Caco-2 (cell line): ENCODE measurements around the gene BBLN. TPM values are rescaled to one million over a fixed set of nuclear protein-coding genes. Genes with fewer than 3 reads are reported as not detected.

Experiments
- BruUV-seq: library from RNA; stranded (reverse); fragments of 400-500 nt; replicated peaks from 2 replicates; lab custom pipeline; 2021; lab: Mats Ljungman, UMichigan
- CTCF ChIA-PET: fragments of 300-600 bp; sonication (Branson Sonifier 250); formaldehyde crosslinking; loops from one replicate; lab custom pipeline; 2022; ENCODE audit warnings: antibody characterized with exemption; lab: Charles Lee
- POLR2A ChIA-PET: fragments of 300-600 bp; sonication (Branson Sonifier 250); formaldehyde crosslinking; loops from one replicate; lab custom pipeline; 2022; ENCODE audit warnings: antibody characterized with exemption; lab: Charles Lee
- DNase-seq, 2 experiments: peaks; one replicate each; pipeline versions ENCODE4 v3.0.0 to v3.0.0-alpha.2; 2020 to 2022
- H3K27me3 ChIP-seq: replicated peaks from 2 replicates; pipeline ENCODE4 v1.6.0; 2011; ENCODE audit warnings: low read length; ENCODE audit not compliant: control insufficient read depth, insufficient read depth
- H3K36me3 ChIP-seq: 2 replicates; pipeline ENCODE4 v1.5.1; 2011; ENCODE audit warnings: low read length; ENCODE audit not compliant: control insufficient read depth, insufficient read depth
- H3K4me1 ChIP-seq: fragments of 250-450 bp; sonication (Bioruptor Pico); 2 replicates; pipeline ENCODE4 v1.5.1; 2020; ENCODE audit warnings: mild to moderate bottlenecking
- H3K4me3 ChIP-seq: 2 replicates; pipeline ENCODE4 v1.5.1; 2011; ENCODE audit warnings: low read depth, mild to moderate bottlenecking, control low read depth, low read length
- H3K9me3 ChIP-seq: fragments of 250-450 bp; sonication (Bioruptor Pico); 2 replicates; pipeline ENCODE4 v1.5.1; 2020; ENCODE audit warnings: mild to moderate bottlenecking, moderate library complexity
- H3K27ac Mint-ChIP-seq: one replicate; pipeline ENCODE4 v1.8.0; 2022; ENCODE audit warnings: mixed read lengths; ENCODE audit not compliant: unreplicated experiment
- H3K27me3 Mint-ChIP-seq: one replicate; pipeline ENCODE4 v1.8.0; 2022; ENCODE audit warnings: mixed read lengths; ENCODE audit not compliant: insufficient read depth, unreplicated experiment
- H3K36me3 Mint-ChIP-seq: one replicate; pipeline ENCODE4 v1.8.0; 2022; ENCODE audit warnings: mild to moderate bottlenecking, mixed read lengths; ENCODE audit not compliant: insufficient read depth, unreplicated experiment
- H3K4me1 Mint-ChIP-seq: one replicate; pipeline ENCODE4 v1.8.0; 2022; ENCODE audit warnings: low read depth, mixed read lengths; ENCODE audit not compliant: unreplicated experiment
- H3K4me3 Mint-ChIP-seq: one replicate; pipeline ENCODE4 v1.8.0; 2022; ENCODE audit warnings: mild to moderate bottlenecking, moderate library complexity, mixed read lengths; ENCODE audit not compliant: unreplicated experiment
- H3K9me3 Mint-ChIP-seq: one replicate; pipeline ENCODE4 v1.8.0; 2022; ENCODE audit warnings: mixed read lengths; ENCODE audit not compliant: unreplicated experiment
- CTCF ChIP-seq, 2 experiments: fragments of 200-600 bp in 1 of 2; IDR thresholded peaks; 1 replicate in 1 of 2; 2 replicates in 1 of 2; pipeline versions ENCODE4 v1.5.1 to v1.8.0; 2011 to 2022; ENCODE audit warnings: antibody characterized with exemption in 1 of 2, control low read depth in 1 of 2, inconsistent platforms in 1 of 2, low read depth in 1 of 2, low read length in 1 of 2, mild to moderate bottlenecking in 1 of 2, moderate library complexity in 1 of 2; ENCODE audit not compliant: insufficient read depth in 1 of 2, severe bottlenecking in 1 of 2, unreplicated experiment in 1 of 2
- intact Hi-C: fragments of 100-400 bp; cut with micrococcal nuclease; formaldehyde crosslinking; loops from one replicate; pipeline ENCODE4 v1.10.0; 2022; ENCODE audit not compliant: unreplicated experiment
- total RNA-seq: library from RNA; stranded (reverse); gene quantifications from 2 replicates; pipeline ENCODE4 v1.2.3, GENCODE V29; 2022

The BBLN gene
- total RNA-seq, 1 experiment from 2014 or later, result 34.2 TPM

DNA sequence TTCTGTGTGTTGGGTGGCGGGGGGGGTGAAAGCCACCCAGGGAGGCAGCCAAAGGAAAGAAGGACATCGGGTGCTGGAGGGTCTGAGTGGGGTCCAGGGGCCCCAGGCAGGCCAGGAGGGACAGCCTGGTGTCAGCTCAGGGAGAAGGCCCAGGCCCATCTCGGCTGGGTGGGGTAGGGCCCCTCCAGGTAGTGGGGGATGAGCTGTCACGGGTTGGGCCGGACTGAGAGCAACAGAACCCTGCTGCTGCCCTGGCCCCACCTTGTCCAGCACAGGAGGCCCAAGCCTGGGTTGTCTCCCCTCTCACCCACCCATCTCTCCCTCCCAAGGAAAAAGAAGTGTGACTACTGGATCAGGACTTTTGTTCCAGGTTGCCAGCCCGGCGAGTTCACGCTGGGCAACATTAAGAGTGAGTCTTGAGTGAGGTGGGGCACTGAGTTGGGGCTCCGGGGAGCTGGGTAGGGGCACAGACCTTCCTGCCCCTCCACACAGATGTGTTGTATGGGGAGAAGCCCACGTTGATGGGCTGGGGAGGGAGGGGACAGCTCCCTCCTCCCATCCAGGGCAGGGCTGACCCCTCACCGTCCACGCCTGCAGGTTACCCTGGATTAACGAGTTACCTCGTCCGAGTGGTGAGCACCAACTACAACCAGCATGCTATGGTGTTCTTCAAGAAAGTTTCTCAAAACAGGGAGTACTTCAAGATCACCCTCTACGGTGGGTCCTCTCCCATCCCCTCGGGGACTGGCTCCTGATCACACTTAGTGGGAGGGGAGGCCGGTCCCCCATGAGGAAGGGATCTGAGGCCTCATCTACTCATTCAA, 8.5 kb upstream of the BBLN start:
- no TSS peak for BruUV-seq
- POLR2A ChIA-PET, result no interaction called here

GRCh38 chr9:128152133-128153059, 7.7 kb upstream of the BBLN start:
- Histone ChIP-seq H3K36me3 (no peaks in the 10 kb centered on the region), H3K4me1 (no peaks in the 10 kb centered on the region), H3K4me3 (no peak overlapping the region), H3K27me3 (no peaks in the 10 kb centered on the region), H3K9me3 (no peaks in the 10 kb centered on the region)
- peak in 1 of 2 experiments; percentile 28 for DNase-seq
- TF ChIP-seq CTCF (IDR thresholded peaks at IDR 0.05; ENCODE audit: insufficient read depth in 1 of 2, low read depth in 1 of 2, low read length in 1 of 2, severe bottlenecking in 1 of 2, unreplicated experiment in 1 of 2), result no peak
- no peaks in the 10 kb centered on the region for H3K9me3 Mint-ChIP-seq
- H3K4me1 Mint-ChIP-seq, result no peaks in the 10 kb centered on the region
- H3K4me3 Mint-ChIP-seq, result no peak overlapping the region
- H3K27ac Mint-ChIP-seq, result no peak overlapping the region
- POLR2A ChIA-PET, result no interaction called here
- CTCF ChIA-PET, result no interaction called here
- H3K36me3 Mint-ChIP-seq, result no peaks in the 10 kb centered on the region
- intact Hi-C loops, result no loop called here
- BruUV-seq, result no TSS peak
- no peaks in the 10 kb centered on the region for H3K27me3 Mint-ChIP-seq

More for the DNA sequence above, 8.5 kb upstream of the BBLN start:
- DNase-seq, result peak in 1 of 2 experiments; percentile 23
- TF ChIP-seq CTCF (IDR thresholded peaks at IDR 0.05; ENCODE audit: insufficient read depth in 1 of 2, low read depth in 1 of 2, low read length in 1 of 2, severe bottlenecking in 1 of 2, unreplicated experiment in 1 of 2), result no peak
- H3K9me3 Mint-ChIP-seq, result no peaks in the 10 kb centered on the region
- H3K36me3 Mint-ChIP-seq, result no peaks in the 10 kb centered on the region
- Histone ChIP-seq H3K9me3 (no peaks in the 10 kb centered on the region), H3K4me1 (peaks cover under 1% of the 10 kb centered on the region; the same call in 1 of the 2 replicates), H3K27me3 (no peaks in the 10 kb centered on the region), H3K36me3 (no peaks in the 10 kb centered on the region), H3K4me3 (no peak overlapping the region)
- intact Hi-C loops, result no loop called here
- H3K27me3 Mint-ChIP-seq, result no peaks in the 10 kb centered on the region
- no peak overlapping the region for H3K27ac Mint-ChIP-seq
- CTCF ChIA-PET, result interaction anchor here (1.8 kb wide), 1 partner anchor 8 kb away, joined by 4 read pairs; the partner anchor contains the start of gene BBLN
- no peak overlapping the region for H3K4me3 Mint-ChIP-seq
- no peaks in the 10 kb centered on the region for H3K4me1 Mint-ChIP-seq
